HCT116 (cell line): ENCODE data around the gene UBQLN4. TPM values are rescaled to one million over a fixed set of nuclear protein-coding genes. Genes with fewer than 3 reads are reported as not detected.

Source experiments
- ATAC-seq: fragments of 200-7000 bp; cut with Tn5 transposase; 2 replicates; pipeline ENCODE4 v1.9.1; 2020; ENCODE audit warnings: mild to moderate bottlenecking, moderate library complexity
- BruUV-seq: library from RNA; stranded (reverse); fragments of 400-500 nt; replicated peaks from 2 replicates; lab custom pipeline; 2021; lab: Mats Ljungman, UMichigan
- CTCF ChIA-PET: fragments of 300-600 bp; sonication (Branson Sonifier 250); formaldehyde crosslinking; loops from one replicate; lab custom pipeline; 2021; ENCODE audit warnings: antibody characterized with exemption; lab: Charles Lee
- POLR2A ChIA-PET: fragments of 300-600, 350-600 bp; sonication (Branson Sonifier 250); formaldehyde crosslinking; loops from one replicate; lab custom pipeline; 2021; ENCODE audit warnings: antibody characterized with exemption; lab: Charles Lee
- RAD21 ChIA-PET, 2 experiments: fragments of 300-600 bp; sonication (Branson Sonifier 250); formaldehyde crosslinking; loops; one replicate each; lab custom pipeline; 2023; ENCODE audit warnings: low total read pairs in 2 of 2; ENCODE audit not compliant: uncharacterized antibody in 2 of 2, unreplicated experiment in 2 of 2, low non-redundant PET in 1 of 2; lab: Charles Lee
- DNase-seq: peaks from one replicate; pipeline ENCODE4 v3.0.0-alpha.2; 2010; ENCODE audit warnings: low read depth, low spot score
- H2AFZ ChIP-seq: fragments of 200-600 bp; shearing (Covaris generic), sonication (generic); 2 replicates; pipeline ENCODE4 v1.6.1; 2017; ENCODE audit warnings: low read depth, mixed run types, mixed read lengths, antibody characterized with exemption, low read length; ENCODE audit not compliant: poor library complexity, severe bottlenecking
- H3K27ac ChIP-seq: 2 replicates; pipeline ENCODE4 v1.5.1; 2012; ENCODE audit warnings: low read depth, low read length
- H3K27me3 ChIP-seq: fragments of 200-600 bp; sonication (generic); 2 replicates; pipeline ENCODE4 v1.6.1; 2016; ENCODE audit warnings: mixed run types, low read length, mixed read lengths; ENCODE audit not compliant: insufficient read depth
- H3K36me3 ChIP-seq, 2 experiments: fragments of 200-500 bp in 1 of 2; fragments of 200-600 bp in 1 of 2; sonication (Bioruptor generic) in 1 of 2; sonication (generic) in 1 of 2; 2 replicates each; pipeline versions ENCODE4 v1.5.1 to v1.6.1; 2014 to 2016; ENCODE audit warnings: low read length in 2 of 2, inconsistent platforms in 1 of 2, mixed read lengths in 1 of 2, mixed run types in 1 of 2; ENCODE audit not compliant: insufficient read depth in 2 of 2, control insufficient read depth in 1 of 2
- H3K4me1 ChIP-seq, 2 experiments: fragments of 200-600 bp in 1 of 2; sonication (generic) in 1 of 2; 2 replicates each; pipeline versions ENCODE4 v1.5.1 to v1.6.1; 2012 to 2017; ENCODE audit warnings: low read length in 2 of 2, inconsistent platforms in 1 of 2, mild to moderate bottlenecking in 1 of 2, mixed read lengths in 1 of 2, mixed run types in 1 of 2, moderate library complexity in 1 of 2; ENCODE audit not compliant: insufficient read depth in 2 of 2, control insufficient read depth in 1 of 2
- H3K4me2 ChIP-seq: fragments of 200-600 bp; sonication (generic); 2 replicates; pipeline ENCODE4 v1.6.1; 2017; ENCODE audit warnings: mixed run types, low read length, mixed read lengths
- H3K4me3 ChIP-seq, 2 experiments: fragments of 200-600 bp in 1 of 2; sonication (generic) in 1 of 2; replicated peaks in 1 of 2; 2 replicates each; pipeline ENCODE4 v1.5.1; 2011 to 2016; ENCODE audit warnings: low read length in 2 of 2, control low read depth in 1 of 2, low read depth in 1 of 2, mild to moderate bottlenecking in 1 of 2, mixed read lengths in 1 of 2, mixed run types in 1 of 2
- H3K79me2 ChIP-seq: fragments of 200-600 bp; sonication (generic); 2 replicates; pipeline ENCODE4 v1.6.1; 2017; ENCODE audit warnings: mild to moderate bottlenecking, mixed run types, low read length, moderate library complexity, mixed read lengths; ENCODE audit not compliant: insufficient read depth
- H3K9ac ChIP-seq: fragments of 200-600 bp; sonication (generic); 2 replicates; pipeline ENCODE4 v1.6.1; 2016; ENCODE audit warnings: low read length, mixed read lengths
- H3K9me2 ChIP-seq: fragments of 200-600 bp; sonication (generic), shearing (Covaris generic); 2 replicates; pipeline ENCODE4 v1.6.1; 2017; ENCODE audit warnings: mixed run types, mild to moderate bottlenecking, moderate library complexity; ENCODE audit not compliant: insufficient read depth
- H3K9me3 ChIP-seq, 2 experiments: fragments of 200-500 bp in 1 of 2; fragments of 200-600 bp in 1 of 2; sonication (Bioruptor generic) in 1 of 2; sonication (generic) in 1 of 2; 2 replicates each; pipeline ENCODE4 v1.6.1; 2014 to 2017; ENCODE audit warnings: low read length in 2 of 2, mixed read lengths in 2 of 2, inconsistent platforms in 1 of 2, low read depth in 1 of 2, mild to moderate bottlenecking in 1 of 2, mixed run types in 1 of 2, moderate library complexity in 1 of 2; ENCODE audit not compliant: control insufficient read depth in 1 of 2, insufficient read depth in 1 of 2
- H4K20me1 ChIP-seq: fragments of 200-600 bp; sonication (generic), shearing (Covaris generic); 2 replicates; pipeline ENCODE4 v1.6.1; 2017; ENCODE audit warnings: mixed run types, mild to moderate bottlenecking, moderate library complexity; ENCODE audit not compliant: insufficient read depth
- ATF3 ChIP-seq: IDR thresholded peaks from 2 replicates; pipeline ENCODE4 v1.6.1; 2012
- CBX3 ChIP-seq: IDR thresholded peaks from 2 replicates; pipeline ENCODE4 v1.6.1; 2012; ENCODE audit warnings: low read depth
- CTCF ChIP-seq, 3 experiments: fragments of 200-600 bp in 1 of 3; sonication (generic) in 1 of 3; IDR thresholded peaks in 2 of 3; conservative IDR thresholded peaks in 1 of 3; 2 replicates each; pipeline ENCODE4 v1.5.1; 2012 to 2017; ENCODE audit warnings: low read depth in 2 of 3, low read length in 2 of 3, antibody characterized with exemption in 1 of 3, borderline replicate concordance in 1 of 3, control low read depth in 1 of 3, mild to moderate bottlenecking in 1 of 3, mixed read lengths in 1 of 3, mixed run types in 1 of 3, moderate library complexity in 1 of 3; ENCODE audit not compliant: insufficient read depth in 1 of 3
- EGR1 ChIP-seq: IDR thresholded peaks from 2 replicates; pipeline ENCODE4 v1.6.1; 2012; ENCODE audit warnings: low read depth
- ELF1 ChIP-seq: IDR thresholded peaks from 2 replicates; pipeline ENCODE4 v1.6.1; 2012; ENCODE audit warnings: low read depth, borderline replicate concordance
- EZH2 ChIP-seq: fragments of 200-600 bp; sonication (generic); IDR thresholded peaks from 2 replicates; pipeline ENCODE4 v1.6.1; 2017; ENCODE audit warnings: antibody characterized with exemption, mixed run types
- EZH2phosphoT487 ChIP-seq: fragments of 200-600 bp; IDR thresholded peaks from 2 replicates; pipeline ENCODE4 v1.6.1; 2018; ENCODE audit warnings: antibody characterized with exemption, borderline replicate concordance
- FOSL1 ChIP-seq: IDR thresholded peaks from 2 replicates; pipeline ENCODE4 v1.6.1; 2012; ENCODE audit warnings: low read depth
- MAX ChIP-seq: IDR thresholded peaks from 2 replicates; pipeline ENCODE4 v1.6.1; 2012
- POLR2A ChIP-seq: IDR thresholded peaks from 2 replicates; pipeline ENCODE4 v1.7.0; 2011; ENCODE audit warnings: borderline replicate concordance; ENCODE audit not compliant: insufficient read depth, insufficient read length; ENCODE audit errors: extremely low read depth
- RAD21 ChIP-seq: IDR thresholded peaks from 2 replicates; pipeline ENCODE4 v1.6.1; 2012; ENCODE audit warnings: low read depth, mild to moderate bottlenecking
- SIN3A ChIP-seq: IDR thresholded peaks from 2 replicates; pipeline ENCODE4 v1.6.1; 2012; ENCODE audit warnings: low read depth
- SP1 ChIP-seq: IDR thresholded peaks from 2 replicates; pipeline ENCODE4 v1.6.1; 2012; ENCODE audit warnings: low read depth
- SRF ChIP-seq: IDR thresholded peaks from 2 replicates; pipeline ENCODE4 v1.6.1; 2012; ENCODE audit warnings: low read depth
- TCF7L2 ChIP-seq: IDR thresholded peaks from 2 replicates; pipeline ENCODE4 v1.7.0; 2011; ENCODE audit warnings: borderline replicate concordance, inconsistent platforms; ENCODE audit not compliant: insufficient read depth, insufficient read length; ENCODE audit errors: extremely low read depth
- ZNF274 ChIP-seq: fragments of 200-500 bp; sonication (Bioruptor generic); IDR thresholded peaks from 2 replicates; pipeline ENCODE4 v1.6.1; 2014; ENCODE audit warnings: mild to moderate bottlenecking, low read depth, low read length, inconsistent platforms
- intact Hi-C: fragments of 100-400 bp; cut with micrococcal nuclease; formaldehyde crosslinking; loops from 2 replicates; pipeline ENCODE4 v1.10.0; 2022
- total RNA-seq: library from RNA; stranded (reverse); gene quantifications from one replicate; pipeline ENCODE4 v1.2.1, GENCODE V29; 2021; ENCODE audit not compliant: unreplicated experiment
- TF ChIP-seq, protein P1 (sequence below): IDR thresholded peaks from 2 replicates; pipeline ENCODE4 v1.6.1; 2012; ENCODE audit warnings: low read depth

The UBQLN4 gene
- total RNA-seq, 1 experiment from 2014 or later: 68.4 TPM

GRCh38 chr1:156086256-156086662 lies 32.7 kb upstream of the UBQLN4 start:
- Histone ChIP-seq H2AFZ (no peak overlapping the region), H3K79me2 (no peaks in the 10 kb centered on the region), H3K4me1 (peaks cover 14 to 38% of the 10 kb centered on the region in 2 experiments; a peak in 3 of 4 replicates), H3K27ac (no peak overlapping the region), H3K9ac (no peak overlapping the region), H3K9me2 (no peaks in the 10 kb centered on the region), H3K4me3 (no peak overlapping the region), H3K36me3 (no peaks in the 10 kb centered on the region), H3K4me2 (peak overlapping the region; percentile 2; the same call in 1 of the 2 replicates), H3K27me3 (no peaks in the 10 kb centered on the region), H3K9me3 (no peaks in the 10 kb centered on the region), H4K20me1 (no peaks in the 10 kb centered on the region)
- DNase-seq (no peak), ATAC-seq (no peak)
- intact Hi-C loops: no loop called here
- ChIA-PET CTCF (no interaction called here), POLR2A (no interaction called here), RAD21 (no interaction called here)
- BruUV-seq: no TSS peak
- TF ChIP-seq RAD21 (no peak), MAX (no peak), SRF (no peak), ELF1 (no peak), EZH2 (no peak), FOSL1 (no peak), EZH2phosphoT487 (no peak), TCF7L2 (no peak), EGR1 (no peak), SIN3A (no peak), ATF3 (no peak), CBX3 (no peak), ZNF274 (no peak), POLR2A (no peak), CTCF (IDR thresholded peaks at IDR 0.05 in 2 of 3, conservative IDR thresholded peaks at IDR 0.05 in 1 of 3; ENCODE audit: borderline replicate concordance in 1 of 3, insufficient read depth in 1 of 3, low read depth in 2 of 3, low read length in 2 of 3) (no peak), SP1 (no peak)
- TF ChIP-seq, protein P1, sequence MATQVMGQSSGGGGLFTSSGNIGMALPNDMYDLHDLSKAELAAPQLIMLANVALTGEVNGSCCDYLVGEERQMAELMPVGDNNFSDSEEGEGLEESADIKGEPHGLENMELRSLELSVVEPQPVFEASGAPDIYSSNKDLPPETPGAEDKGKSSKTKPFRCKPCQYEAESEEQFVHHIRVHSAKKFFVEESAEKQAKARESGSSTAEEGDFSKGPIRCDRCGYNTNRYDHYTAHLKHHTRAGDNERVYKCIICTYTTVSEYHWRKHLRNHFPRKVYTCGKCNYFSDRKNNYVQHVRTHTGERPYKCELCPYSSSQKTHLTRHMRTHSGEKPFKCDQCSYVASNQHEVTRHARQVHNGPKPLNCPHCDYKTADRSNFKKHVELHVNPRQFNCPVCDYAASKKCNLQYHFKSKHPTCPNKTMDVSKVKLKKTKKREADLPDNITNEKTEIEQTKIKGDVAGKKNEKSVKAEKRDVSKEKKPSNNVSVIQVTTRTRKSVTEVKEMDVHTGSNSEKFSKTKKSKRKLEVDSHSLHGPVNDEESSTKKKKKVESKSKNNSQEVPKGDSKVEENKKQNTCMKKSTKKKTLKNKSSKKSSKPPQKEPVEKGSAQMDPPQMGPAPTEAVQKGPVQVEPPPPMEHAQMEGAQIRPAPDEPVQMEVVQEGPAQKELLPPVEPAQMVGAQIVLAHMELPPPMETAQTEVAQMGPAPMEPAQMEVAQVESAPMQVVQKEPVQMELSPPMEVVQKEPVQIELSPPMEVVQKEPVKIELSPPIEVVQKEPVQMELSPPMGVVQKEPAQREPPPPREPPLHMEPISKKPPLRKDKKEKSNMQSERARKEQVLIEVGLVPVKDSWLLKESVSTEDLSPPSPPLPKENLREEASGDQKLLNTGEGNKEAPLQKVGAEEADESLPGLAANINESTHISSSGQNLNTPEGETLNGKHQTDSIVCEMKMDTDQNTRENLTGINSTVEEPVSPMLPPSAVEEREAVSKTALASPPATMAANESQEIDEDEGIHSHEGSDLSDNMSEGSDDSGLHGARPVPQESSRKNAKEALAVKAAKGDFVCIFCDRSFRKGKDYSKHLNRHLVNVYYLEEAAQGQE: no peak
